ENCODE measurements around the gene GIMAP2.

The GIMAP2 gene

GRCh38 chr7:150734254-150734653, 48.7 kb downstream of the GIMAP2 start:
- no peak for DNase-seq

DNA sequence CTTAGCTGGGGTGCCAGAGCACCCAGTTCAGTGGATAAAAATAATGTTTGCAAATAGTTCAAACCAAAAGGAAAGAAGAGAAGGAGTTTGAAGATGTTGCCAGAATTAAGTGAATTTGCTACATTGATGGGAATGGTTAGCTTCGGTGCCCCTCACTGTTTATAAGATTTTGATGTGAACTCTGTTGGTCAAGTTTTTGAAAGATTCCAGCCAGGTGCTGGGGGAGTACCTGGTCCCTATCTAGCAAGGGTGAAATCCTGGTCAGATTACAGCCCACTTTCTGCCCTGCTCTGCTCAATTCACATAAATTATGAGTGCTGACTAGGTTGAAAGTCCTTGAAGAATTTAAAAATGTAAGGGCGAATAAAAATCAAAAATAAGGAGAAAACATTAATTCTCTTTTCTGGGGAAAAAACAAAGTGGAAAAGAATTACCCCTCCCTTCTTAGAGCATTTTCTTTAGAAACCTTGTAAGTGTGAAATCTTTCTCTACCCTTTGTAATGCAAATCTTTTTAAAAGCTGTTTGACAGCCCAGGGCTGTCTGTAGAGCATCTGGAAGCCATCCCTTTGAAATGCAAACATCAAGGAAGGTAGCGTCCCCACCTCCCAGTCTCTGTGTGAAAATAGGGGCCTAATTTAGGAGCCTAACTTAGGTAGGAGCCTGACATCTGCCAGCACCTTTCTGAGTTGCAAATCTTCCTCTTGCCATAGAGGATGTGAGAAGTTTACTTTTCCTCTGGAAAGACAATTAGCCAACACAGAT, 50.3 kb downstream of the GIMAP2 start:
- DNase-seq, result no peak

- DNase-seq, result no peak
Observed at GRCh38 chr7:150736864-150737263, 51.4 kb downstream of the GIMAP2 start.

GRCh38 chr7:150737265-150738055, 52.0 kb downstream of the GIMAP2 start, which contains the start of gene GIMAP5:
Gene GIMAP5 (plus strand): TSS chr7:150737418. CDS start chr7:150740885, 3,467 bp downstream.
- DNase-seq, result peak; percentile 61

DNA sequence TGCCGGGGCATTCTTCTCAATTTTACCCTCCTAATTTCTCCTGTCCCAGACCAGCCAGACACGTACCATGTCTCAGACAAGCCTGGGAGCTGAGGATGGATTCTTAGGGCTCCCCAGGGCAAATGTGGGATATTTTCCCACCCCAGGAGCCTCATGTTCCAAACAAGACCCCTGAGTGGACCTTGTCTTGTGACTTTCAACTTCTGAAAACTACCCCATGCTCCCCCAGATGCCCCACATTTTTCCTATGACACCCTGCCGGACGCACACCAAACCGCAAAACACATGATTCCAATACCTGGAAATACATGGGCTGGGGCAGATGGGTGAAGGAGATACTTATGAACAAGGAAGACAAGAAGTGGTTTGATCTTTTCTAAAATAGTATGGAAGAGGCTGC, 52.6 kb downstream of the GIMAP2 start:
- DNase-seq, result peak; percentile 74

- DNase-seq, result no peak
Observed at GRCh38 chr7:150738591-150739001, 53.1 kb downstream of the GIMAP2 start.

- DNase-seq, result no peak
Observed at GRCh38 chr7:150739033-150739432, 53.5 kb downstream of the GIMAP2 start.

GRCh38 chr7:150740053-150740452, 54.5 kb downstream of the GIMAP2 start:
- DNase-seq, result no peak

DNA sequence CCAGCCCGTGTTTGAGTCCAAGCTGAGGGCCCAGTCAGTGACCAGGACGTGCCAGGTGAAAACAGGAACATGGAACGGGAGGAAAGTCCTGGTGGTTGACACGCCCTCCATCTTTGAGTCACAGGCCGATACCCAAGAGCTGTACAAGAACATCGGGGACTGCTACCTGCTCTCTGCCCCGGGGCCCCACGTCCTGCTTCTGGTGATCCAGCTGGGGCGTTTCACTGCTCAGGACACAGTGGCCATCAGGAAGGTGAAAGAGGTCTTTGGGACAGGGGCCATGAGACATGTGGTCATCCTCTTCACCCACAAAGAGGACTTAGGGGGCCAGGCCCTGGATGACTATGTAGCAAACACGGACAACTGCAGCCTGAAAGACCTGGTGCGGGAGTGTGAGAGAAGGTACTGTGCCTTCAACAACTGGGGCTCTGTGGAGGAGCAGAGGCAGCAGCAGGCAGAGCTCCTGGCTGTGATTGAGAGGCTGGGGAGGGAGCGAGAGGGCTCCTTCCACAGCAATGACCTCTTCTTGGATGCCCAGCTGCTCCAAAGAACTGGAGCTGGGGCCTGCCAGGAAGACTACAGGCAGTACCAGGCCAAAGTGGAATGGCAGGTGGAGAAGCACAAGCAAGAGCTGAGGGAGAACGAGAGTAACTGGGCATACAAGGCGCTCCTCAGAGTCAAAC, 56.9 kb downstream of the GIMAP2 start:
- DNase-seq, result no peak

Data from CD4-positive, alpha-beta T cell treated with Interleukin-21 for 1 hour (primary cell).